ENCODE results near the gene MAD1L1.

Gene MAD1L1

DNA sequence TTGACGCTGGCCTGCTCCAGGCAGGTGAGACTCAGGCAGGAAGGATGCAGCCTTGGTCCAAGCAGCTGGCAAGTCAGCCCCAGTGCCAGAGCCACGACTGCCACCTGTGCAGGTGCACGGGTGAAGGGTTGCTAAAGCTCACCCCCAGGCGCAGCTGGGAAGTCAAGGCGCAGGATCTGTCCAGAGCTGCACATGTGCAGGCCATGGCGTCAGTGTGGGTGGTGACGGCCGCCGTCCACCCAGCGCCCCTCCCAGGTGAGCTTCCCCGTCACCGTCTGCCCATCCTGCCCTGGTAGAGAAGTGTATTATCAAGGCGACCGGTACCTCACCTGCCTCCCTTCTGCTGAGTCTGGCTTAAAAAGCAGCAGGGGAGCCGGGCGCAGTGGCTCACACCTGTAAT lies 110.1 kb downstream of the MAD1L1 start:
- DNase-seq (ENCODE audit: extremely low read depth, low read depth): no peak
- no peak overlapping the region for H3K4me3 ChIP-seq (replicated peaks; ENCODE audit: low read depth, low read length)
- TF ChIP-seq, protein P1, sequence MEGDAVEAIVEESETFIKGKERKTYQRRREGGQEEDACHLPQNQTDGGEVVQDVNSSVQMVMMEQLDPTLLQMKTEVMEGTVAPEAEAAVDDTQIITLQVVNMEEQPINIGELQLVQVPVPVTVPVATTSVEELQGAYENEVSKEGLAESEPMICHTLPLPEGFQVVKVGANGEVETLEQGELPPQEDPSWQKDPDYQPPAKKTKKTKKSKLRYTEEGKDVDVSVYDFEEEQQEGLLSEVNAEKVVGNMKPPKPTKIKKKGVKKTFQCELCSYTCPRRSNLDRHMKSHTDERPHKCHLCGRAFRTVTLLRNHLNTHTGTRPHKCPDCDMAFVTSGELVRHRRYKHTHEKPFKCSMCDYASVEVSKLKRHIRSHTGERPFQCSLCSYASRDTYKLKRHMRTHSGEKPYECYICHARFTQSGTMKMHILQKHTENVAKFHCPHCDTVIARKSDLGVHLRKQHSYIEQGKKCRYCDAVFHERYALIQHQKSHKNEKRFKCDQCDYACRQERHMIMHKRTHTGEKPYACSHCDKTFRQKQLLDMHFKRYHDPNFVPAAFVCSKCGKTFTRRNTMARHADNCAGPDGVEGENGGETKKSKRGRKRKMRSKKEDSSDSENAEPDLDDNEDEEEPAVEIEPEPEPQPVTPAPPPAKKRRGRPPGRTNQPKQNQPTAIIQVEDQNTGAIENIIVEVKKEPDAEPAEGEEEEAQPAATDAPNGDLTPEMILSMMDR (IDR thresholded peaks at IDR 0.05; ENCODE audit: low read depth, low read length, missing control alignments): no peak

DNA sequence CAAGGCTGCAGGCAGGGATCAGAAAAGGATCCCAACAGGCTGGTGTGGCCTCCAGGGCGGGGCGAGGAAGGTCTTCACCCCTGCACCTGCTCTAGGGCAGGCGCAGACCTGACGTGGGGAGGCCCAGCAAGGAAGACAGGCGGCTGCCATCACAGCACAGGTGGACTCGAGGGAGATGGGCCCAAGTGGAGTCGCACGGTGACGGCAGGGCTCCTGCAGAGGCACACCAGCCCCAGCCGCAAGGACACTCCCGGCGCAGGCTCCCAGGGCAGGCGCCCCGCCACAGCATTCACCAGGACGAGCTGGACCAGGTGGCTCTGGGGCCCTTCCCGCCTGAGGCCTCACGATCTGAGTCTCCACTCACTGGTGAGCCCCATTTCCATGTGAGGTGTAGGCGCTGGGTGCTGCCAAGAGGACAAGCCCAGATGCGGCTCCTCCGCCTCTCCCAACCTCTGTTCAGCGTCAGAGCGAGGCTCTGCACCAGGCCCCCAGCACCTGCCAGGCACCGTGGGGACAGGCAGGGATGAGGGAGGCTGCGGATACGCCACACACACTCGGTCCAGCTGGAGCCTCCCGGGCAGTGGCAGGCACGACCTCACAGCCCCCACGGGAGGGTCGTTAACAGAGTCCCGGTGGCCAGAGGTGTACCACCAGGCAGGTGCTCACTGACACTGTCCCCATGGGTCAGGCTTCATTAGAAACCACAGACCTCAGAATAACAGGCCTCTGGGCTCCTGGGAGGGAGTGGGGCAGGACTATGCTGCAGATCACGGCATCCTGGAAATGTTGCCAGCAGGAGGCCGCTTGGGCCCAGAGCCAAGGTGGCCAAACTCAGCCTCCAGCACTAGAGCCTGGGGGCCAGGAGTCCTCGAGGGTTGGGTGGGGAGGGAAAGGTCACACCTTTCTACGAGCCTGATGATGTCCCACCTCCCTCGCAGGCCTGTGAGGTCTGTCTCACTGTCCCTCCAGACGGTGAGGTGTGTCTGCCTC lies 111.6 kb downstream of the MAD1L1 start:
- no peak overlapping the region for H3K4me3 ChIP-seq (replicated peaks; ENCODE audit: low read depth, low read length)
- DNase-seq (ENCODE audit: extremely low read depth, low read depth): no peak
- TF ChIP-seq, protein P1 (IDR thresholded peaks at IDR 0.05; ENCODE audit: low read depth, low read length, missing control alignments): no peak

DNA sequence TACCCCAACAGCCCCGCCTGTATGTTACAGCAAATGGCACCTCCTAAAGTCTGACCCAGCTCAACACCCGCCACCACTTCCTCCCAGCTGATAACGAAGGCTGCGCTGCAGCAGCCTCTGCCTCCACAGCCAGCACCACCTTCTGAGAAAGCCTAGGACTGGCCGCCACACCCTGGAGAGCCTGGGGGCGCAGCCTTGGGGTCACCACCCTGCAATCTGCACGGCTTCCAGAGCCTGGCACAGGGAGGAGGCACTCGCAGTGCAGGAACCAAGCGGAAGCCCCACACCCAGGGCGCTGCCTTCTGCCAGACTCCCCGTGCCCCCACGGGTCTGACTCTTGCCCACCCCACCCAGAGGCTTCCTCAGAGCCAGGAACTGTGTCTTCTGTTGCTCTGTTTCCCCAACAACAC lies 112.5 kb downstream of the MAD1L1 start:
- TF ChIP-seq, protein P1 (IDR thresholded peaks at IDR 0.05; ENCODE audit: low read depth, low read length, missing control alignments): no peak
- DNase-seq (ENCODE audit: extremely low read depth, low read depth): no peak
- no peak overlapping the region for H3K4me3 ChIP-seq (replicated peaks; ENCODE audit: low read depth, low read length)

DNA sequence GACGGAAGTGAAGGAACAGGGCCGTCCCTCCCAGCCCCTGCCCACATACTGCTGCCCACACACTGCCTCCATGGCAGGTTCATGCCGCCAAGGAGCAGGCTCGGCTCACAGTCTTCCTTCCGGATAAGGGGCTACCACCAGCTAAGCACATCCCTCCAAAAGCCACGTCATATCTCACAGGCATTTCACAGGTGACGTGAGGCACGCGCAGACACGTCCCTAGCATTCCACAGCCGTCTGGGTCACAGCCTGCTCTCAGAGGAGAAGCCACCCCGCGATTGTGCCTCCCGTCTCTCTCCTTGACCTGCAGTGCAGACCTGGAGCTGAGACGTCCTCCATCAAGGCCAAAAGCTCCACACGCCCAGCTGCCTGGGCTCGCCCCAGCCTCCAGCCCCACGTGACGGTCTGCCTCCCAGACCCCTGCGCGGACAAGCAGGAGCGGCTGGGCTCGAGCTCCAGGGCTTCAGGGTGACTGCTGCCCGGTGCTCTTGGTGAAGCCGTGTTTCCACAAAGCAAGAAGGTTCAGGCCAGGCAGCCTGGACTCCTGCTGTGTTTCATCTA lies 114.0 kb downstream of the MAD1L1 start:
- TF ChIP-seq, protein P1 (IDR thresholded peaks at IDR 0.05; ENCODE audit: low read depth, low read length, missing control alignments): no peak
- no peak overlapping the region for H3K4me3 ChIP-seq (replicated peaks; ENCODE audit: low read depth, low read length)
- no peak for DNase-seq (ENCODE audit: extremely low read depth, low read depth)

DNA sequence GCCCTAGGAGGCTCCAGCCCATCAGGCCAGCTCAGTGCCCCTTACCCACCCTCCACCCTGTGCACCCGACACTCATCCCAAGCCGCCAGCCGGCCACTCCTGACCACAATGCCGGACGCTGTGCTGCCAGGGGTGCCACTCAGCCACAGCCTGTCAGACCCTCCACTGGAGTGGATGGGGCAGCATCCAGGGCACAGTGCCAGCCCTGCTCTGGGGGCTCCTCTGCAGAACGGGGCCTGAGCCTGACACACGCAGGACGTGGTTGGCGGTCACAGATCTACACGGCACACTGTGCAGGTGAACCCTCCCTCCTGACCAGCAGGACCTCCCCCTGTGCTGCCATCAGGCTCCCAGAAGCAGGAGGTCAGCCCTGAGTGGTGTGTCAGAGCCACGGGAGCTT lies 114.7 kb downstream of the MAD1L1 start:
- no peak for DNase-seq (ENCODE audit: extremely low read depth, low read depth)
- H3K4me3 ChIP-seq (replicated peaks; ENCODE audit: low read depth, low read length): no peak overlapping the region
- TF ChIP-seq, protein P1 (IDR thresholded peaks at IDR 0.05; ENCODE audit: low read depth, low read length, missing control alignments): no peak

DNA sequence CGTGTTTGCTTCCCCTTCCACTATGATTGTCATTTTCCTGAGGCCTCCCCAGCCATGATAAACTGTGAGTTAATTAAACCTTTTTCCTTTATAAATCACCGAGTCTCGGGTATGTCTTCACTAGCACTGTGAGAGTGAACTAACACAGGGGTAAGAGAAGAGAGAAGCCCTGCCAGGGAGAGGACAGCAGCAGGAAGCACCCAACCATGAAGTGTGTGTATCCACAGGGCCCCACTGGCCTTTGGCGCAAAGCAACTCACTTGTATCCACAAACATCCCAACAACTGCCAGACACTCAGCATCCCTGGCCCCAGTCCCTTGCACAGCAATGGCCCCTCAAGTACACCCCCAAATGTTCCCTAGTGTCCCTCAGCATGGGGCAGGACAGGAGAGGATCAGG lies 115.1 kb downstream of the MAD1L1 start:
- TF ChIP-seq, protein P1 (IDR thresholded peaks at IDR 0.05; ENCODE audit: low read depth, low read length, missing control alignments): no peak
- no peak for DNase-seq (ENCODE audit: extremely low read depth, low read depth)
- no peak overlapping the region for H3K4me3 ChIP-seq (replicated peaks; ENCODE audit: low read depth, low read length)

All from HFF-Myc (cell line).